ENCODE measurements around the gene ACOT7. TPM values are rescaled to one million over a fixed set of nuclear protein-coding genes. Genes with fewer than 3 reads are reported as not detected.

ACOT7 gene
- total RNA-seq, 1 donor from 2014 or later: 12.7 TPM

DNA sequence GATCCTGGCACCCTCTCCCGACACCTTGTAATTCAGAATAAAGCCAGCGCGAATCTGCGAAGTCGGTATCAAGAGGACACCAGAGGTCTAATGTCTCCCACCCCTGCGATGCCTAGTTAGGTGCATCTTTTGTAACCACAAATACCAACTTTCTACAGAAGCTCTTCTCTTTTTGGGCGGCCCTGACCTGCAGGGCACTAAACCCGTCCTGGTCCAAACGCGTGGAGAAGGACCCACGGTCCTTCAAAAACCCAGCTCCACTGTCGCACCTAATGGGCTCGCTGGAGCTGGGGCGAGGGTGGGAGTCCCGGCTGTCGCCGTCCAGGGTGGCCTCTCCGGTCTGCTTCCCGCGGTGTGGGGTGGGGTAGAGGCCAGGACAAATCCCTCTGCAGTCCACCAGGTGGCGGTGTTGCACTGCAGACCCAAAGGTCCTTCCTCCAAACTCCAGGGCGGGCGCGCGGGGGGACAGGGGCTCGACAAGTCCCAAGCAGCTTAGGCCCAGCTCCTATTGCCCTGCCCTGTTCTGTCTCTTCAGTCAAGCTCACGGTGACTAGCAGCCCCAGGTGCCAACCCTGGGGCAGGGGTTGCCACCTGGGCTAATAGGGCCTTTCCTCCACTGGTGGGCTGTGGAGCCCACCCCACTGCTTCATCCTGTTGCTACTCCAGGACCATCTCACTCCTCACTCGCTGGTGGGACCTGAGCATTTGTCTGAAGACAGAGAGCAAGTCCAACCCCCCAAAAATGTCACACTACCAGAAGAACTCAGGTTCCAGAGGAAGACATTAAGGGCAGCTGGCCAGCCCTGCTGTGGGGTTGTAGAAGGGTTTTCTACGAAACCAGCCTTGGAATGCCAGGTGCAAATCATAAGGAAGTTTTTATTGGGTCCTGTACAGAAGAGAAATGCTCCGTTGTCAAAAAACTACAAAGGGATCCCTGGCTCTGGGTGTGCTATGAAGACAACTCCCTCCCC is 146.8 kb downstream of the ACOT7 start:
- CTCF ChIA-PET: interaction anchor here (0.9 to 3.8 kb wide), 12 partner anchors 9 to 226 kb away, joined by 3 to 32 read pairs (median 5); no protein-coding TSS in a partner anchor
- Mint-ChIP-seq H3K4me1 (peaks cover 8% of the 10 kb centered on the region), H3K4me3 (peak overlapping the region; percentile 56), H3K9me3 (no peaks in the 10 kb centered on the region), H3K27me3 (peaks cover 41% of the 10 kb centered on the region), H3K27ac (peak overlapping the region; percentile 70), H3K36me3 (ENCODE audit: low read depth) (no peaks in the 10 kb centered on the region)
- intact Hi-C loops (cut with micrococcal nuclease): loop anchor here (1.0 to 10.0 kb wide), 7 partner anchors 97 to 732 kb away; no protein-coding TSS in a partner anchor
- ATAC-seq (ENCODE audit: low read depth) (peak; percentile 76), DNase-seq (peak; percentile 73)
- POLR2A ChIA-PET: interaction anchor here (0.7 kb wide), 1 partner anchor 147 kb away, joined by 3 read pairs; the partner anchor contains the start of gene ACOT7
- TF ChIP-seq, protein P1, sequence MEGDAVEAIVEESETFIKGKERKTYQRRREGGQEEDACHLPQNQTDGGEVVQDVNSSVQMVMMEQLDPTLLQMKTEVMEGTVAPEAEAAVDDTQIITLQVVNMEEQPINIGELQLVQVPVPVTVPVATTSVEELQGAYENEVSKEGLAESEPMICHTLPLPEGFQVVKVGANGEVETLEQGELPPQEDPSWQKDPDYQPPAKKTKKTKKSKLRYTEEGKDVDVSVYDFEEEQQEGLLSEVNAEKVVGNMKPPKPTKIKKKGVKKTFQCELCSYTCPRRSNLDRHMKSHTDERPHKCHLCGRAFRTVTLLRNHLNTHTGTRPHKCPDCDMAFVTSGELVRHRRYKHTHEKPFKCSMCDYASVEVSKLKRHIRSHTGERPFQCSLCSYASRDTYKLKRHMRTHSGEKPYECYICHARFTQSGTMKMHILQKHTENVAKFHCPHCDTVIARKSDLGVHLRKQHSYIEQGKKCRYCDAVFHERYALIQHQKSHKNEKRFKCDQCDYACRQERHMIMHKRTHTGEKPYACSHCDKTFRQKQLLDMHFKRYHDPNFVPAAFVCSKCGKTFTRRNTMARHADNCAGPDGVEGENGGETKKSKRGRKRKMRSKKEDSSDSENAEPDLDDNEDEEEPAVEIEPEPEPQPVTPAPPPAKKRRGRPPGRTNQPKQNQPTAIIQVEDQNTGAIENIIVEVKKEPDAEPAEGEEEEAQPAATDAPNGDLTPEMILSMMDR (IDR thresholded peaks at IDR 0.05): peak; percentile 76

DNA sequence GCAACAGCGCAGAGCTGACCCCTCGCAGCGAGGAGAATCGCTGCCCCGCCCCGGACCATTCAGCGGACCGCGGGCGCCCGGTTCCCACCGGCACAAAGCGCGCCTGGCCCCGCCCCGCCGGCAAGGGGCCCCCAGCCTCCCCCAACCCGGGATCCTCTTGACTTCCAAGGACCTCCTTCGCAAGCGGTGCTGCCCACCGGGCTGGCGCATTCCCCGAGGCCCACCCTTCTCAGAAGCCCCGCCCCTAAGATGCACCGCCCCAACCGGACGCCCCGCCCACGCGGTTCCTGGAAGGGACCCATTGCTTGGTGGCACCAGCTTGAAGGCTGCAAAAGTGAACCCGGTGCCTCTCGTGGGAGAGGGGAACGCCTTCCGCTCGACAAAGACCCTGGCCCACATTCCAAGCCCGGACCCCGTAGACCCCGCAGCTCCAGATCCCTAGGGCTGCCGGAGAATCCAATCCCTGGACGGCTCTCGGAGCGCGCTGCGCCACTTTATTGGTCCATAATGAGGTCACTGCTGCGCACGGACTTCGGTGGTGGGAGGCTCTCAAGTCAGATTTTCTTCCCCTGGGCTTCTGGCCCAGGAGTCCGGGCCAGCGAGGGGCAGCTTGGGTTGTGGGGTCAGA is 147.6 kb downstream of the ACOT7 start:
- no peaks in the 10 kb centered on the region for H3K9me3 Mint-ChIP-seq
- POLR2A ChIA-PET: interaction anchor here (0.7 kb wide), 1 partner anchor 148 kb away, joined by 3 read pairs; the partner anchor contains the start of gene ACOT7
- peaks cover 42% of the 10 kb centered on the region for H3K27me3 Mint-ChIP-seq
- no peak for DNase-seq
- intact Hi-C loops (cut with micrococcal nuclease): loop anchor here (1.0 to 10.0 kb wide), 9 partner anchors 47 to 731 kb away; partner anchors contain the start of gene RPL22
- CTCF ChIA-PET: interaction anchor here (0.9 to 3.8 kb wide), 10 partner anchors 17 to 195 kb away, joined by 3 to 32 read pairs (median 5); no protein-coding TSS in a partner anchor
- H3K4me3 Mint-ChIP-seq: no peak overlapping the region
- H3K36me3 Mint-ChIP-seq (ENCODE audit: low read depth): no peaks in the 10 kb centered on the region
- TF ChIP-seq, protein P1 (IDR thresholded peaks at IDR 0.05): no peak
- no peak for ATAC-seq (ENCODE audit: low read depth)
- peaks cover 15% of the 10 kb centered on the region for H3K4me1 Mint-ChIP-seq
- no peak overlapping the region for H3K27ac Mint-ChIP-seq

DNA sequence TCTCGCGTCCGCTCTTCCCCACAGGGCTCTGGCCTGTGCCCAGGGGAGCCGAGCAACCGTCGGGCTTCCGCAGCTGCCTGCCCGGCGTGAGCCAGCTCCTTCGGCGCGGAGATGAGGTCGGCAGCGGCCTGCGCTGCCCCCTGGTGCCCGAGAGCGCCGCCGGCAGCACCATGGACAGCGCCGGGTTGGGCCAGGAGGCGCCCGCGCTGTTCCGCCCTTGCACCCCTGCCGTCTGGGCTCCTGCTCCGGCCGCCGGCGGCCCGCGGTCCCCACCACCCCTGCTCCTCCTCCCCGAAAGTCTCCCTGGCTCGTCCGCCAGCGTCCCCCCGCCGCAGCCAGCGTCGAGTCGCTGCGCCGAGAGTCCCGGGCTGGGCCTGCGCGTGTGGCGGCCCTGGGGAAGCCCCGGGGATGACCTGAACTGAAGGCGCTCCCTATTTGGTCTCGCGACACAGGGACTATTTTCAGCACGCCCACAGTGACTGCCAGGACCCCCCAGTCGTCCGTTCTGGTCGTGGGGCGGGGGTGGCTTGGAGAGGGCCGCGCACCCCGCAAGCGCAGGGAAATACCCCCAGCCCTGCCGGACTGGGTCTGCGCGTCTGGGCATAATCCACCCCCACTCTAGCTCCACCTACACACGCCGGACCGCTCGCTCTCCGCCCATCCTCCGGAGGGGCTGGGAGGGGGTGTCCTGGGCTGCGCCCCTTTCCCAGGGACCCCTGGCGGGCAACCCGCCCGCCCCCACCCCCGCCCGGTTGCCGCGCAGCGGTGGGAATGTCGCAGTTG is 148.3 kb downstream of the ACOT7 start:
- peak; percentile 84 for ATAC-seq (ENCODE audit: low read depth)
- TF ChIP-seq, protein P1 (IDR thresholded peaks at IDR 0.05): no peak
- Mint-ChIP-seq H3K27me3 (peaks cover 40% of the 10 kb centered on the region), H3K9me3 (no peaks in the 10 kb centered on the region), H3K4me3 (no peak overlapping the region), H3K36me3 (ENCODE audit: low read depth) (no peaks in the 10 kb centered on the region), H3K27ac (no peak overlapping the region), H3K4me1 (peaks cover 15% of the 10 kb centered on the region)
- intact Hi-C loops (cut with micrococcal nuclease): loop anchor here (2.0 to 10.0 kb wide), 5 partner anchors 46 to 730 kb away; partner anchors contain the start of gene RPL22
- peak; percentile 78 for DNase-seq
- POLR2A ChIA-PET: no interaction called here
- CTCF ChIA-PET: interaction anchor here (0.6 to 3.8 kb wide), 9 partner anchors 9 to 193 kb away, joined by 3 to 32 read pairs (median 3); partner anchors contain the start of genes ICMT and RNF207

DNA sequence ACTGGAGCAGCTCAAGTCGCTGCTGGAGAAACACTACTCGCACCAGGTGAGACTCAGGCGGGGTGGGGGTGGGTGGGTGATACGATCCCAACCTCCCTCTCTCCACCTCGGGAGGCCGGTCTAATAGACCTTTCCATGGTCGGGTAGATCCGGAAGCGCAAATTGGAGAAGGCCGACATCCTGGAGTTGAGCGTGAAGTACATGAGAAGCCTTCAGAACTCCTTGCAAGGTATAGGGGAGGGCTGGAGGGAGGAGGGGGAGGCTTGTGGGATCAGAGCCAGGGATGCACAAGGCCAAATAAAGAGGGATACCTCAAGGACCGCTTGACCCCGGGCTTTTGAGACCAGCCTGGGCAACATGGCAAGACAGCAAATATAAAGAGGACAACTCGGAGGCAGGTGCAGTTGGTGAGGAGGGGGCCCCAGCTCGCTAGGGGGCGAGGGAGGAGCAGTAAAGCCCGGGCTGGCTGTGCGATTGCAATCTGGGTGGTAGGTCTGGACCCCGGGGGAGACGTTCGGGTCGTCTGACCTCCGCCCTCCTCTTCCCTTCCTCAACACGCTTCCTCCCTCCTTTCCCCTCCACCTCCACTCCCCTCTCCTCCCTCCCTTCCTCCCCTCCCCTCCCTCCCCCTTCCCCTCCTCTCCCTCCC is 149.0 kb downstream of the ACOT7 start:
- peaks cover 40% of the 10 kb centered on the region for H3K27me3 Mint-ChIP-seq
- ChIA-PET CTCF (interaction anchor here (0.6 to 1.0 kb wide), 5 partner anchors 8 to 136 kb away, joined by 3 to 6 read pairs (median 3); partner anchors contain the start of genes ICMT and RNF207), POLR2A (no interaction called here)
- H3K9me3 Mint-ChIP-seq: no peaks in the 10 kb centered on the region
- no peak overlapping the region for H3K4me3 Mint-ChIP-seq
- no peak for DNase-seq
- no peak for ATAC-seq (ENCODE audit: low read depth)
- no peak overlapping the region for H3K27ac Mint-ChIP-seq
- TF ChIP-seq, protein P1 (IDR thresholded peaks at IDR 0.05): no peak
- H3K36me3 Mint-ChIP-seq (ENCODE audit: low read depth): no peaks in the 10 kb centered on the region
- peaks cover 15% of the 10 kb centered on the region for H3K4me1 Mint-ChIP-seq
- intact Hi-C loops (cut with micrococcal nuclease): loop anchor here (2.0 to 10.0 kb wide), 5 partner anchors 46 to 730 kb away; partner anchors contain the start of gene RPL22
